ENCODE measurements around the gene NR3C2. TPM values are rescaled to one million over a fixed set of nuclear protein-coding genes. Genes with fewer than 3 reads are reported as not detected.

The NR3C2 gene
- total and polyA plus RNA-seq, 4 donors, result 2.0 to 11.5 (median 3.2) TPM

GRCh38 chr4:148330161-148330560, 112.1 kb downstream of the NR3C2 start (continued):
- TF ChIP-seq EGR1 (IDR thresholded peaks at IDR 0.05; ENCODE audit: low read depth in 2 of 2) (no peak), GABPA (IDR thresholded peaks at IDR 0.05 in 1 of 2, conservative IDR thresholded peaks at IDR 0.05 in 1 of 2) (no peak), HNF4A (conservative IDR thresholded peaks at IDR 0.05) (no peak), HNF4G (IDR thresholded peaks at IDR 0.05) (no peak)
- TF ChIP-seq, protein P1, sequence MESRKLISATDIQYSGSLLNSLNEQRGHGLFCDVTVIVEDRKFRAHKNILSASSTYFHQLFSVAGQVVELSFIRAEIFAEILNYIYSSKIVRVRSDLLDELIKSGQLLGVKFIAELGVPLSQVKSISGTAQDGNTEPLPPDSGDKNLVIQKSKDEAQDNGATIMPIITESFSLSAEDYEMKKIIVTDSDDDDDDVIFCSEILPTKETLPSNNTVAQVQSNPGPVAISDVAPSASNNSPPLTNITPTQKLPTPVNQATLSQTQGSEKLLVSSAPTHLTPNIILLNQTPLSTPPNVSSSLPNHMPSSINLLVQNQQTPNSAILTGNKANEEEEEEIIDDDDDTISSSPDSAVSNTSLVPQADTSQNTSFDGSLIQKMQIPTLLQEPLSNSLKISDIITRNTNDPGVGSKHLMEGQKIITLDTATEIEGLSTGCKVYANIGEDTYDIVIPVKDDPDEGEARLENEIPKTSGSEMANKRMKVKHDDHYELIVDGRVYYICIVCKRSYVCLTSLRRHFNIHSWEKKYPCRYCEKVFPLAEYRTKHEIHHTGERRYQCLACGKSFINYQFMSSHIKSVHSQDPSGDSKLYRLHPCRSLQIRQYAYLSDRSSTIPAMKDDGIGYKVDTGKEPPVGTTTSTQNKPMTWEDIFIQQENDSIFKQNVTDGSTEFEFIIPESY (IDR thresholded peaks at IDR 0.05), result no peak

GRCh38 chr4:148329751-148330150, 112.5 kb downstream of the NR3C2 start:
- no peak for DNase-seq (ENCODE audit: low spot score)
- H3K9me3 ChIP-seq (ENCODE audit: control insufficient read depth in 4 of 4, low read length in 3 of 4), result no peaks in the 10 kb centered on the region
- no peak overlapping the region for H3K9ac ChIP-seq (ENCODE audit: low read depth in 1 of 2, low read length in 2 of 2)
- no peaks in the 10 kb centered on the region for H3K4me1 ChIP-seq (ENCODE audit: control insufficient read depth in 4 of 4, insufficient read depth in 4 of 4, low read length in 3 of 4)
- TF ChIP-seq YY1 (IDR thresholded peaks at IDR 0.05) (no peak), NR2F2 (IDR thresholded peaks at IDR 0.05) (no peak), FOXA1 (IDR thresholded peaks at IDR 0.05) (no peak), SP1 (IDR thresholded peaks at IDR 0.05) (no peak), TAF1 (conservative IDR thresholded peaks at IDR 0.05) (no peak), FOXA2 (IDR thresholded peaks at IDR 0.05) (no peak), REST (IDR thresholded peaks at IDR 0.05) (no peak), EGR1 (IDR thresholded peaks at IDR 0.05; ENCODE audit: low read depth in 2 of 2) (no peak), JUND (IDR thresholded peaks at IDR 0.05) (no peak), RXRA (IDR thresholded peaks at IDR 0.05) (no peak)
- TF ChIP-seq, protein P1 (IDR thresholded peaks at IDR 0.05), result no peak
- TF ChIP-seq, protein P2, sequence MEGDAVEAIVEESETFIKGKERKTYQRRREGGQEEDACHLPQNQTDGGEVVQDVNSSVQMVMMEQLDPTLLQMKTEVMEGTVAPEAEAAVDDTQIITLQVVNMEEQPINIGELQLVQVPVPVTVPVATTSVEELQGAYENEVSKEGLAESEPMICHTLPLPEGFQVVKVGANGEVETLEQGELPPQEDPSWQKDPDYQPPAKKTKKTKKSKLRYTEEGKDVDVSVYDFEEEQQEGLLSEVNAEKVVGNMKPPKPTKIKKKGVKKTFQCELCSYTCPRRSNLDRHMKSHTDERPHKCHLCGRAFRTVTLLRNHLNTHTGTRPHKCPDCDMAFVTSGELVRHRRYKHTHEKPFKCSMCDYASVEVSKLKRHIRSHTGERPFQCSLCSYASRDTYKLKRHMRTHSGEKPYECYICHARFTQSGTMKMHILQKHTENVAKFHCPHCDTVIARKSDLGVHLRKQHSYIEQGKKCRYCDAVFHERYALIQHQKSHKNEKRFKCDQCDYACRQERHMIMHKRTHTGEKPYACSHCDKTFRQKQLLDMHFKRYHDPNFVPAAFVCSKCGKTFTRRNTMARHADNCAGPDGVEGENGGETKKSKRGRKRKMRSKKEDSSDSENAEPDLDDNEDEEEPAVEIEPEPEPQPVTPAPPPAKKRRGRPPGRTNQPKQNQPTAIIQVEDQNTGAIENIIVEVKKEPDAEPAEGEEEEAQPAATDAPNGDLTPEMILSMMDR (IDR thresholded peaks at IDR 0.05; ENCODE audit: low read depth, low read length, missing input control), result no peak
- H3K27me3 ChIP-seq (ENCODE audit: control insufficient read depth in 4 of 4, insufficient read depth in 4 of 4, low read length in 3 of 4), result no peaks in the 10 kb centered on the region
- H3K36me3 ChIP-seq (ENCODE audit: control insufficient read depth in 4 of 4, insufficient read depth in 3 of 4, low read depth in 1 of 4, low read length in 3 of 4), result no peaks in the 10 kb centered on the region
- H3K27ac ChIP-seq (ENCODE audit: low read depth in 1 of 2, low read length in 2 of 2), result no peak overlapping the region
- H3K4me3 ChIP-seq (ENCODE audit: low read depth in 1 of 3, low read length in 3 of 3), result no peak overlapping the region
- WGBS, result 97% methylated on average over 5 of the region's 5 CpGs
